H9 (cell line): Measurements from ENCODE around the gene DYNLT2B. TPM values are rescaled to one million over a fixed set of nuclear protein-coding genes. Genes with fewer than 3 reads are reported as not detected.

ENCODE experiments used
- DNase-seq: peaks from one replicate; pipeline ENCODE4 v3.0.0-alpha.2; 2017
- H2AFZ ChIP-seq: one replicate; pipeline ENCODE4 v1.6.1; 2013; ENCODE audit warnings: mild to moderate bottlenecking, low read length, control low read depth, moderate library complexity
- H2AK5ac ChIP-seq: 2 replicates; pipeline ENCODE4 v1.6.1; 2013; ENCODE audit warnings: low read length, control low read depth, mixed read lengths; ENCODE audit not compliant: insufficient read length
- H2BK120ac ChIP-seq: one replicate; pipeline ENCODE4 v1.6.1; 2013; ENCODE audit warnings: low read depth, mild to moderate bottlenecking, low read length, control low read depth, inconsistent platforms; ENCODE audit not compliant: poor library complexity, severe bottlenecking
- H2BK12ac ChIP-seq: 2 replicates; pipeline ENCODE4 v1.6.1; 2013; ENCODE audit warnings: low read length, control low read depth, mixed read lengths, low read depth; ENCODE audit not compliant: insufficient read length
- H2BK15ac ChIP-seq: 2 replicates; pipeline ENCODE4 v1.6.1; 2013; ENCODE audit warnings: low read depth, low read length, control low read depth
- H2BK20ac ChIP-seq: one replicate; pipeline ENCODE4 v1.6.1; 2013; ENCODE audit warnings: low read depth, mild to moderate bottlenecking, low read length, control low read depth, inconsistent platforms; ENCODE audit not compliant: poor library complexity, severe bottlenecking
- H2BK5ac ChIP-seq: 2 replicates; pipeline ENCODE4 v1.6.1; 2013; ENCODE audit warnings: low read length, control low read depth, mixed read lengths; ENCODE audit not compliant: insufficient read length
- H3K14ac ChIP-seq: 2 replicates; pipeline ENCODE4 v1.6.1; 2013; ENCODE audit warnings: low read length, control low read depth; ENCODE audit not compliant: insufficient read depth
- H3K18ac ChIP-seq: 2 replicates; pipeline ENCODE4 v1.6.1; 2013; ENCODE audit warnings: low read depth, mild to moderate bottlenecking, mixed read lengths, low read length, control low read depth; ENCODE audit not compliant: insufficient read length
- H3K23ac ChIP-seq: 2 replicates; pipeline ENCODE4 v1.6.1; 2013; ENCODE audit warnings: low read length, control low read depth, mixed read lengths, low read depth; ENCODE audit not compliant: insufficient read length
- H3K23me2 ChIP-seq: 2 replicates; pipeline ENCODE4 v1.6.1; 2013; ENCODE audit warnings: low read depth, mild to moderate bottlenecking, mixed read lengths, low read length, control low read depth; ENCODE audit not compliant: insufficient read length, poor library complexity, severe bottlenecking
- H3K27ac ChIP-seq: 2 replicates; pipeline ENCODE4 v1.5.1; 2013; ENCODE audit warnings: low read length, control low read depth, mixed read lengths, low read depth; ENCODE audit not compliant: insufficient read length
- H3K27me3 ChIP-seq: 2 replicates; pipeline ENCODE4 v1.6.1; 2013; ENCODE audit warnings: low read length, control low read depth, inconsistent platforms; ENCODE audit not compliant: insufficient read depth
- H3K4ac ChIP-seq: 2 replicates; pipeline ENCODE4 v1.6.1; 2013; ENCODE audit warnings: low read depth, mild to moderate bottlenecking, control low read depth, inconsistent platforms, low read length, moderate library complexity
- H3K4me1 ChIP-seq: 2 replicates; pipeline ENCODE4 v1.6.1; 2013; ENCODE audit warnings: low read length, control low read depth, inconsistent platforms; ENCODE audit not compliant: insufficient read depth
- H3K4me2 ChIP-seq: 2 replicates; pipeline ENCODE4 v1.6.1; 2013; ENCODE audit warnings: low read length, control low read depth, mixed read lengths; ENCODE audit not compliant: insufficient read length, insufficient read depth
- H3K56ac ChIP-seq: 2 replicates; pipeline ENCODE4 v1.6.1; 2013; ENCODE audit warnings: low read depth, mild to moderate bottlenecking, mixed read lengths, low read length, control low read depth; ENCODE audit not compliant: insufficient read length
- H3K79me1 ChIP-seq: 2 replicates; pipeline ENCODE4 v1.6.1; 2013; ENCODE audit warnings: low read depth, mild to moderate bottlenecking, moderate library complexity, low read length, control low read depth, inconsistent platforms; ENCODE audit not compliant: insufficient read depth, poor library complexity, severe bottlenecking
- H3K79me2 ChIP-seq: 2 replicates; pipeline ENCODE4 v1.6.1; 2013; ENCODE audit warnings: low read length, control low read depth, inconsistent platforms; ENCODE audit not compliant: insufficient read depth
- H3K9ac ChIP-seq: 2 replicates; pipeline ENCODE4 v1.6.1; 2013; ENCODE audit warnings: low read length, control low read depth, mixed read lengths; ENCODE audit not compliant: insufficient read length; ENCODE audit errors: extremely low read depth
- H3K9me3 ChIP-seq: one replicate; pipeline ENCODE4 v1.6.1; 2013; ENCODE audit warnings: low read depth, low read length, inconsistent platforms; ENCODE audit not compliant: control insufficient read depth
- H3T11ph ChIP-seq: one replicate; pipeline ENCODE4 v1.6.1; 2013; ENCODE audit warnings: mild to moderate bottlenecking, low read length, control low read depth, inconsistent platforms
- H4K20me1 ChIP-seq: one replicate; pipeline ENCODE4 v1.6.1; 2013; ENCODE audit not compliant: control insufficient read depth, insufficient read length, insufficient read depth
- H4K5ac ChIP-seq: 2 replicates; pipeline ENCODE4 v1.6.1; 2013; ENCODE audit warnings: low read depth, mild to moderate bottlenecking, mixed read lengths, low read length, control low read depth; ENCODE audit not compliant: insufficient read length
- H4K8ac ChIP-seq: replicated peaks from 2 replicates; pipeline ENCODE4 v1.6.1; 2013; ENCODE audit warnings: low read length, control low read depth, mixed read lengths, low read depth; ENCODE audit not compliant: insufficient read length
- H4K91ac ChIP-seq: 2 replicates; pipeline ENCODE4 v1.6.1; 2013; ENCODE audit warnings: low read depth, mild to moderate bottlenecking, moderate library complexity, mixed read lengths, low read length, control low read depth; ENCODE audit not compliant: insufficient read length
- H3K27ac Mint-ChIP-seq, 3 experiments: 2 replicates in 2 of 3; 3 replicates in 1 of 3; pipeline ENCODE4 v1.8.0; 2020 to 2021; ENCODE audit warnings: mixed read lengths in 3 of 3, mild to moderate bottlenecking in 1 of 3, moderate library complexity in 1 of 3
- H3K27me3 Mint-ChIP-seq: 2 replicates; pipeline ENCODE4 v1.8.0; 2021; ENCODE audit warnings: low read depth, mild to moderate bottlenecking, moderate library complexity, mixed read lengths
- H3K36me3 Mint-ChIP-seq, 3 experiments: 2 replicates in 2 of 3; 3 replicates in 1 of 3; pipeline ENCODE4 v1.8.0; 2020 to 2021; ENCODE audit warnings: low read depth in 3 of 3, mixed read lengths in 3 of 3; ENCODE audit not compliant: insufficient read depth in 1 of 3
- H3K4me1 Mint-ChIP-seq, 2 experiments: 2 replicates each; pipeline ENCODE4 v1.8.0; 2020; ENCODE audit warnings: mixed read lengths in 2 of 2
- H3K4me3 Mint-ChIP-seq, 2 experiments: 2 replicates in 1 of 2; 3 replicates in 1 of 2; pipeline ENCODE4 v1.8.0; 2020 to 2021; ENCODE audit warnings: mild to moderate bottlenecking in 2 of 2, mixed read lengths in 2 of 2, moderate library complexity in 1 of 2
- H3K9me3 Mint-ChIP-seq, 2 experiments: 2 replicates in 1 of 2; 3 replicates in 1 of 2; pipeline ENCODE4 v1.8.0; 2020; ENCODE audit warnings: mild to moderate bottlenecking in 2 of 2, mixed read lengths in 2 of 2, moderate library complexity in 1 of 2
- WGBS: extraction: QIAGEN DNeasy Blood & Tissue Kit; methylation state at CpG from one replicate; pipeline ENCODE4 v1.1.7; 2013; ENCODE audit warnings: missing lambda C conversion rate, low lambda C conversion rate, mixed read lengths; ENCODE audit not compliant: insufficient read length; ENCODE audit errors: extremely low coverage; 5-methylcytosine and 5-hydroxymethylcytosine counted together
- total RNA-seq: library from RNA; stranded (reverse); gene quantifications from 2 replicates; pipeline ENCODE4 v1.2.1, GENCODE V29; 2021
- TF ChIP-seq, protein P1 (sequence below): fragments of 200-600 bp; sonication (generic); conservative IDR thresholded peaks from 3 replicates; pipeline ENCODE4 v1.8.0; 2021; ENCODE audit warnings: antibody characterized with exemption, mild to moderate bottlenecking

DYNLT2B gene
- total RNA-seq, 1 experiment from 2014 or later = 12.4 TPM

DNA sequence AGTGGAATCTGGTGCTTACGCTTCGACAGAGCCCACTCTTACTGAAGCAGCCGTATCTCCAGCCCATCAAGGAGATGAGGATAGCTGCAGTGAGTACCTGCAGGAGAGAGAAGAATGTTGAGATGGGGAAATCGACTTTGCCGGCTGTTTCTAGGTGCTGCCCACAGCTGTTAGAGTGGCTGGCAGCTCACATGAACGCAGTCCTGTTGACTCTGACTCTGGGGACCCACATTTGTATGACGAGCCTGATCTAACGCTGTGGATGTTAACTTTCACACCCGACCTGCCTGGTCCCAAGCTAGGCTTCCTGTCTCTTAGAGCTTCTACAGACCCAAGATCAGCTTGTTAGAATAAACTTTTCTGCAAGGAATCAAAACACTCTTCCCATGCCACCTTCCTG lies 8.9 kb upstream of the DYNLT2B start:
- H2AFZ ChIP-seq = no peak overlapping the region
- peak overlapping the region in 1 of 3 experiments; percentile 49; a peak in 1 of 7 replicates for H3K27ac Mint-ChIP-seq
- DNase-seq = no peak

More for the DNA sequence above, 8.9 kb upstream of the DYNLT2B start:
- Histone ChIP-seq H3K9ac (no peak overlapping the region), H3K4me1 (no peaks in the 10 kb centered on the region), H4K91ac (no peak overlapping the region), H2AK5ac (no peak overlapping the region), H4K5ac (no peak overlapping the region), H3K27ac (no peak overlapping the region), H4K20me1 (no peaks in the 10 kb centered on the region), H2BK12ac (no peak overlapping the region), H3K79me1 (no peaks in the 10 kb centered on the region), H3K9me3 (no peaks in the 10 kb centered on the region), H4K8ac (no peak overlapping the region), H2BK5ac (no peak overlapping the region), H3T11ph (no peak overlapping the region), H3K79me2 (no peaks in the 10 kb centered on the region), H3K56ac (no peak overlapping the region), H2BK20ac (no peak overlapping the region), H3K27me3 (no peaks in the 10 kb centered on the region), H3K4ac (no peak overlapping the region), H2BK15ac (no peak overlapping the region), H2BK120ac (no peak overlapping the region), H3K4me2 (no peak overlapping the region), H3K23me2 (no peaks in the 10 kb centered on the region), H3K23ac (no peak overlapping the region), H3K18ac (no peak overlapping the region), H3K14ac (no peak overlapping the region; the same call in 1 of the 2 replicates)
- Mint-ChIP-seq H3K4me1 (peaks cover 15 to 26% of the 10 kb centered on the region in 2 experiments), H3K27me3 (no peaks in the 10 kb centered on the region), H3K36me3 (no peaks in the 10 kb centered on the region), H3K4me3 (no peak overlapping the region), H3K9me3 (no peaks in the 10 kb centered on the region)
- WGBS = no CpG with 5 or more reads among the region's 9 CpGs
- TF ChIP-seq, protein P1, sequence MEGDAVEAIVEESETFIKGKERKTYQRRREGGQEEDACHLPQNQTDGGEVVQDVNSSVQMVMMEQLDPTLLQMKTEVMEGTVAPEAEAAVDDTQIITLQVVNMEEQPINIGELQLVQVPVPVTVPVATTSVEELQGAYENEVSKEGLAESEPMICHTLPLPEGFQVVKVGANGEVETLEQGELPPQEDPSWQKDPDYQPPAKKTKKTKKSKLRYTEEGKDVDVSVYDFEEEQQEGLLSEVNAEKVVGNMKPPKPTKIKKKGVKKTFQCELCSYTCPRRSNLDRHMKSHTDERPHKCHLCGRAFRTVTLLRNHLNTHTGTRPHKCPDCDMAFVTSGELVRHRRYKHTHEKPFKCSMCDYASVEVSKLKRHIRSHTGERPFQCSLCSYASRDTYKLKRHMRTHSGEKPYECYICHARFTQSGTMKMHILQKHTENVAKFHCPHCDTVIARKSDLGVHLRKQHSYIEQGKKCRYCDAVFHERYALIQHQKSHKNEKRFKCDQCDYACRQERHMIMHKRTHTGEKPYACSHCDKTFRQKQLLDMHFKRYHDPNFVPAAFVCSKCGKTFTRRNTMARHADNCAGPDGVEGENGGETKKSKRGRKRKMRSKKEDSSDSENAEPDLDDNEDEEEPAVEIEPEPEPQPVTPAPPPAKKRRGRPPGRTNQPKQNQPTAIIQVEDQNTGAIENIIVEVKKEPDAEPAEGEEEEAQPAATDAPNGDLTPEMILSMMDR = no peak
